CD4-positive, alpha-beta T cell treated with Interleukin-1 beta for 1 hour (primary cell): Measurements from ENCODE around the gene SERPINI1.

Experiments
- DNase-seq, 2 donors: peaks; one replicate each; pipeline ENCODE4 v3.0.0-alpha.2; 2020 to 2022

Gene SERPINI1

GRCh38 chr3:167736264-167736787 lies 805 bp downstream of the SERPINI1 start:
- no peak for DNase-seq

- no peak for DNase-seq
Measured at GRCh38 chr3:167736997-167737396, 1.5 kb downstream of the SERPINI1 start.

DNA sequence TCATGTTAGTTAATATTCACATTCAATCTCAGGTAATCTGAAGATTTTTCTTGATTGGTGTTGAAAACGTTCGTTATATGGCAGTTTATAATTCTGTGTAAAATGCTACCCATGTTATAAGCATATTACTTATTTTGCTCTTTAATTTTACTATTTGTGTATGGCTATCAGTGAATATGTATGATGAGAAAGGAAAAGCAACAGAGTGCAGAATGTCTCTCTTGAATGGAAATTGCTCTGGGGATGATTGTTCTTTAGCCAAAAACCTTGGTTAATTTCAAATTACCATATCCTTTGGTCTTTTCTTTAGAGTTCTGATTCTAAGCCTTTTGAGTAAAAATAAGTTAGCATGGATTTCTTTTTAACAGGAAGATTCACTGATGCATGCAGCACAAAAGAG lies 2.5 kb downstream of the SERPINI1 start:
- DNase-seq, result no peak

- DNase-seq, result no peak
Measured at GRCh38 chr3:167739190-167739810, 3.8 kb downstream of the SERPINI1 start.

GRCh38 chr3:167740961-167741587 lies 5.6 kb downstream of the SERPINI1 start:
- DNase-seq, result peak; percentile 21 to 39

- DNase-seq, result no peak
Measured at GRCh38 chr3:167742338-167742737, 6.8 kb downstream of the SERPINI1 start.

DNA sequence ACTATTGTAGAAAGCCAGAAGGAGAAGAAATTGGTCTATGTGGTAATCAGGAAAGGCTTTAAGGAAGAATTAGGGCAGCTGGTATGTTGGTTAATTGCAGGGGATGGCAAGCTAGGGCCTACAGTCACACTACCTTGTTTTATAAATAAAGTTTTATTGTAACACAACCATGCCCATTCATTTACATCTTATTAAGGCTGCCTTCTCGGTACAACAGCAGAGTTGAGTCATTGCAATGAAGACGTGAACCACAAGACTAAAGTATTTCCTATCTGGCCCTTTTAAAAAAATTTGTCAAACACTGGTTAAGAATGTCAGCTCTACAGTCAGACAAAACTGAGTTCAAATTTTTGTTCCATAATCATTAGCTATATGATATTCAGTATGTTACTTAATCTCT lies 8.3 kb downstream of the SERPINI1 start:
- no peak for DNase-seq

GRCh38 chr3:167749209-167749608 lies 13.7 kb downstream of the SERPINI1 start:
- no peak for DNase-seq

- no peak for DNase-seq
Measured at GRCh38 chr3:167749728-167750127, 14.2 kb downstream of the SERPINI1 start.

DNA sequence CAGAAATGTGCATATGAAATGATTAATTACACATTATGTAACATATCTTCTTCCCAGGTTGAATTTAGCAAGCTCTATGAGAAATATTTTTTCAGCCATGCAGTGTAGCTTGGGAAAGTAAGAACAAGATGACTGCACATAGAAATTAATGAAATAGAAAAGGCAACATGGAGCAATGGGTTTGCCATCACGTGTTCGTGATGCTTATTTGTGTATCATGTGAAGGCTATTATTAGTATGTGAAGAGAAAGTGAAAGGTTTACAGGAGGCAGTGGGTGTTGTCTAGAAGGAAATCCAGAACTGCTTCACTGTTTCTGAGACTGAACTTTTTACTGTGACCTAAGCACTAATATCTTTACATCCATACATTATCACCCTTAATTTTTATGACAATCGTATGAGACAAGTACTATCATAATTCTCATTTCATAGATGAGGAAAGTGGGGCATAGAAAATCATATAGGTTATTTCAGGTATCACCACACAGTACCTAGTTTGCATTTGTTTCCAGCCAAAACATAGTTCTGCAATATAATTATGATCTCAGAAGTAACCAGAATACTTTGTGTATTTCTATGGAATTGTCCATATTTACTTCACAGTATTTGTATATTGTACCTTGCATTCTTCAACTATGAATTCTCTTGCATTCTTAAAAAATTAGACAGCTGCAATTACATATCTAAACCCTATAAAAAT lies 14.9 kb downstream of the SERPINI1 start:
- peak; percentile 26 to 44 for DNase-seq

DNA sequence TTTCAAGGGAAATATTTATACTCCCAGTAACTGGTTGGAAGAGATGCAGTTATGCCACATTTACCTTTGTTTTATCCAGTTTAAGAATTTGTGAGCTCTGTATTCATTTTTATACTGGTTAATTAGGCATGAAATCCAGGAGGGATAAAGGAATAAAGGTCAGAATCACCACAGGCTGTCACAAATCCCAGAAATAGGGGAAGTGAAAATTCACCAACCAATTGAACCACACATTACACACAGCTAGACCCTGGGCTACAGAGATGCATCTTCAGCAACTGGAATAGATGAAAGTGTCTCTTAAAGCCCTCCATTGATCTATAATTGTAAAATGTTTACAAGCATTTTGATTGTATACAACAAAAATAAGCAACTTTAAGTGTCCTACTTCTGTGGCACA lies 18.5 kb downstream of the SERPINI1 start:
- DNase-seq, result no peak

DNA sequence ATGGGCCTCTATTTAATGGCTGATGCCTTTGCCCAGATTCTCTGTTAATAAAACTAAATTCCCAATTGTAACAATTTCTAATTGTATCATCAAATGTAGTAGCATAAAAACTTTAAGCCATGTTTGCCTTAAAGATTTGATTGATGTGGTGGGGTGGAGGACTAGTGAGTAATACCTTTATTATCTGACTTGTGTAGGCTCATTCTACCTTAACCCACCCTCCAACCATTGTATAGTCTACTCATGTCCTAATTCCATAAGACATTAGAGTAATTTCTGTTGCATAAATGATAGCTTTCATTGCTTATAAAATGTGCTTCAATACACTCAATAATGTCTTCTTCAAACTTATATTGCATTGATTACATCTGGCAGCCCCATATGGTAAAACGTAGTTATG lies 25.8 kb downstream of the SERPINI1 start:
- DNase-seq, result no peak

DNA sequence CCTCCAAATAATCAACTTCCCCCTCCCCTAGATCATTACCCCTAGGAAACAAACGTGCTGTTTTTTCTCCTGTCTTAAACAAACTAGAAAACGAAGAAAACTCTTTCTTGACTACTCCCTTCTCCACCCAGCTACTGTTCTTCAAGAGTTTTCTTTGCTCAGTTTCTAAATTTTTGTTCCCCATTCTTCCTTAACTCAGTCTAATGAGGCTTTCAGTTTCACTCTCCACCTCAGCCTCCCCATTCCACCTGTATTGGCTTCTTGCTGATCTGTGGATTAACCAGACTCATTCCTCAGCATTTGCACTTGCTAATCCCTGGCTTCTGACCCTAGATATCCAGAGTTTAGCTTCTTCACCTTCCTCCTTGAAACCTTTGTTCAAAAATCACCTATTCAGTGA lies 26.8 kb downstream of the SERPINI1 start:
- no peak for DNase-seq

GRCh38 chr3:167772992-167773391 lies 37.5 kb downstream of the SERPINI1 start:
- DNase-seq, result no peak

GRCh38 chr3:167773584-167773983 lies 38.1 kb downstream of the SERPINI1 start:
- DNase-seq, result no peak

- DNase-seq, result no peak
Measured at GRCh38 chr3:167776066-167776685, 40.7 kb downstream of the SERPINI1 start.

GRCh38 chr3:167777356-167777755 lies 41.8 kb downstream of the SERPINI1 start:
- no peak for DNase-seq

- DNase-seq, result no peak
Measured at GRCh38 chr3:167780214-167780883, 44.8 kb downstream of the SERPINI1 start.

DNA sequence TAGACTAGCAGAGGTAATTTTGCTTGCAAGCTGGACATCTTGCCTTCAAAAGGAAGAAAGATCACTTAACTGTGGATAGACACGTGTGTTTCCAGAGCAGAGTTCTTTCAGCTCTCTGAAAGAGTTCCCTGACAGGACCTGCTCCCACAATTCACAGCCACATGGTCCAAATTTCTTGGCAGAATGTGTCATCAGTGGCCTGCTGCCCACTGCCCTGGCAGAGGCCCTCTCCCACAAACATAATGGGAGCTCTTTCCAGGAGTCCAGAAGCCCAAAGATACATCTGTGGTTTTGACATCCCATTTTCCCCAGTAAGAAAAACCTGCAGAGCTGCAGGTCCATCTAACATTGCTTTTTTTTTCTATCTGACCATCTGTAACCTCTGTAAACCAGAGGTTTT lies 48.3 kb downstream of the SERPINI1 start:
- DNase-seq, result no peak

DNA sequence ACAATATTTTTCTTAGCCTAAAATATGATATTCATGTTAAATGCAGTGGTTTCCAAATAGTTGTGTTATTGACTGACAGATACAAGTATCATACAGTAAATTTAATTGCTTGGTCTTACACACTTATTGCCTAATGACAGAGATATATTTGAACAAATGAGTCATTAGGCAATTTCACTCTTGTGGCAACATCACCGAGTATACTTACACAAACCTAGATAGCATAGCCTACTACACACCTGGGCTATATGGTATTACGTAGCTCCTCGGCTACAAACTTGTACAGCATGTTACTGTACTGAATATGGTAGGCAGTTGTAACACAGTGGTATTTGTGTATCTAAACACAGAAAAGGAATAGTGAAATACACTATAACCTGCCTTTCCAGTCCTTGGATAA lies 50.3 kb downstream of the SERPINI1 start:
- no peak for DNase-seq

DNA sequence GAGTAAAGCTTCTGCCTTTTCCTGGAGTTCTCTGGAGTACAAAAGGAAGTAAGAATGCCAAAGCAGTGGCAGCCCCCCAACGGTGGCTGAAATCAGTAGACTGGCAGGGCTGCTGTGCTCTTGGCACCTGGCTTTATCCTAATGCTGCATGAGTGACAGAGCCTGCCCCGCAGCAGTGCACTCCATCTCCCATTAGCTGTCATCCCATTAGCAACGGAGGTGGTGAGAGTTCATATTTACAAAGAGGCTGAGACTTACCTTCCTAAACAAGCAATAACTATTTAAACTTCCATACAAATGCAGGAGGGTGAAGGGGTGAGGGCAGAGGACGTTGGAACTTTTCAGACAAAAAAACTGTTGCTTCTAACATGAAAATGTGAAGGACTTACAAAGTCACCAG lies 51.9 kb downstream of the SERPINI1 start:
- DNase-seq, result no peak

GRCh38 chr3:167798443-167798842 lies 62.9 kb downstream of the SERPINI1 start:
- no peak for DNase-seq

- no peak for DNase-seq
Measured at GRCh38 chr3:167808910-167809309, 73.4 kb downstream of the SERPINI1 start.
